Endodermal cell (in vitro differentiated cells): Measurements from ENCODE around the gene HSPG2. TPM values are rescaled to one million over a fixed set of nuclear protein-coding genes. Genes with fewer than 3 reads are reported as not detected.
A peak's percentile ranks its signal among the peaks of the same experiment; 100 is the strongest.

Experiments used
- DNase-seq: peaks from one replicate; pipeline ENCODE4 v3.0.0-alpha.2; 2017
- H3K27ac ChIP-seq: 2 replicates; pipeline ENCODE4 v1.5.1; 2013; ENCODE audit warnings: mild to moderate bottlenecking, low read depth, low read length, moderate library complexity
- H3K27me3 ChIP-seq: 2 replicates; pipeline ENCODE4 v1.6.1; 2013; ENCODE audit warnings: mild to moderate bottlenecking, low read length, moderate library complexity; ENCODE audit not compliant: insufficient read depth, control insufficient read depth, poor library complexity, severe bottlenecking
- H3K36me3 ChIP-seq: 2 replicates; pipeline ENCODE4 v1.7.0; 2013; ENCODE audit warnings: mild to moderate bottlenecking, low read length, moderate library complexity; ENCODE audit not compliant: control insufficient read depth, insufficient read depth
- H3K4me1 ChIP-seq: one replicate; pipeline ENCODE4 v1.7.0; 2013; ENCODE audit warnings: low read length; ENCODE audit not compliant: control insufficient read depth, insufficient read depth
- H3K4me3 ChIP-seq: 2 replicates; pipeline ENCODE4 v1.5.1; 2013; ENCODE audit warnings: mild to moderate bottlenecking, low read length, moderate library complexity
- H3K9ac ChIP-seq: 2 replicates; pipeline ENCODE4 v1.6.1; 2013; ENCODE audit warnings: mild to moderate bottlenecking, low read length, moderate library complexity; ENCODE audit not compliant: poor library complexity, severe bottlenecking; ENCODE audit errors: extremely low read depth
- H3K9me3 ChIP-seq: 2 replicates; pipeline ENCODE4 v1.6.1; 2013; ENCODE audit warnings: mild to moderate bottlenecking, low read length, moderate library complexity; ENCODE audit not compliant: control insufficient read depth
- H3K27ac Mint-ChIP-seq: 2 replicates; pipeline ENCODE4 v1.8.0; 2020; ENCODE audit warnings: mixed read lengths
- H3K27me3 Mint-ChIP-seq: 2 replicates; pipeline ENCODE4 v1.8.0; 2021; ENCODE audit warnings: mild to moderate bottlenecking, mixed read lengths; ENCODE audit not compliant: insufficient read depth
- H3K36me3 Mint-ChIP-seq: 2 replicates; pipeline ENCODE4 v1.8.0; 2020; ENCODE audit warnings: low read depth, mixed read lengths
- H3K4me1 Mint-ChIP-seq: 2 replicates; pipeline ENCODE4 v1.8.0; 2020; ENCODE audit warnings: mixed read lengths
- H3K4me3 Mint-ChIP-seq: 2 replicates; pipeline ENCODE4 v1.8.0; 2020; ENCODE audit warnings: mild to moderate bottlenecking, moderate library complexity, mixed read lengths
- H3K9me3 Mint-ChIP-seq: 2 replicates; pipeline ENCODE4 v1.8.0; 2020; ENCODE audit warnings: mild to moderate bottlenecking, mixed read lengths
- CTCF ChIP-seq: fragments of 200-600 bp; sonication (generic); conservative IDR thresholded peaks from 2 replicates; pipeline ENCODE4 v1.5.0; 2021; ENCODE audit warnings: antibody characterized with exemption, mild to moderate bottlenecking
- WGBS, 2 experiments: methylation state at CpG; one replicate each; pipeline versions ENCODE4 v1.1.5 to v1.1.7; 2013; ENCODE audit warnings: missing lambda C conversion rate in 2 of 2, mixed read lengths in 1 of 2; ENCODE audit not compliant: insufficient coverage in 1 of 2, insufficient read length in 1 of 2; 5-methylcytosine and 5-hydroxymethylcytosine counted together
- total RNA-seq, 2 donors: library from RNA; stranded (reverse); fragmentation: NEBNext Ultra II Directional in 1 of 2; extraction: Animal tissue kit (Norgen Biotek cat#: 25700) in 1 of 2; gene quantifications; 2 replicates in 1 of 2; 3 replicates in 1 of 2; pipeline ENCODE4 v1.2.1, GENCODE V29; 2021

Gene HSPG2
- total RNA-seq, 2 donors from 2014 or later, result 222 to 227 TPM

- 88 to 90% methylated on average over 2 to 5 of the region's 5 CpGs for WGBS, 2 experiments
- Mint-ChIP-seq H3K36me3 (peaks cover 11% of the 10 kb centered on the region), H3K27ac (peak overlapping the region; percentile 88), H3K9me3 (no peaks in the 10 kb centered on the region), H3K27me3 (no peaks in the 10 kb centered on the region), H3K4me1 (peaks cover 21% of the 10 kb centered on the region), H3K4me3 (no peak overlapping the region)
- Histone ChIP-seq H3K36me3 (peaks cover 54% of the 10 kb centered on the region), H3K27ac (peak overlapping the region; percentile 48), H3K9me3 (no peaks in the 10 kb centered on the region), H3K27me3 (no peaks in the 10 kb centered on the region), H3K4me1 (peaks cover 3% of the 10 kb centered on the region), H3K4me3 (no peak overlapping the region), H3K9ac (peak overlapping the region; percentile 25)
- DNase-seq, result no peak
- TF ChIP-seq CTCF, result no peak
Measured at GRCh38 chr1:21901473-21901847, 35.6 kb downstream of the HSPG2 start.

GRCh38 chr1:21900766-21901472 lies 36.2 kb downstream of the HSPG2 start:
- peaks cover 21% of the 10 kb centered on the region for H3K4me1 Mint-ChIP-seq
- Histone ChIP-seq H3K9me3 (no peaks in the 10 kb centered on the region), H3K4me3 (no peak overlapping the region), H3K27ac (no peak overlapping the region), H3K4me1 (peaks cover 3% of the 10 kb centered on the region), H3K36me3 (peaks cover 54% of the 10 kb centered on the region), H3K9ac (no peak overlapping the region), H3K27me3 (no peaks in the 10 kb centered on the region)
- no peaks in the 10 kb centered on the region for H3K27me3 Mint-ChIP-seq
- no peaks in the 10 kb centered on the region for H3K9me3 Mint-ChIP-seq
- peaks cover 15% of the 10 kb centered on the region for H3K36me3 Mint-ChIP-seq
- no peak overlapping the region for H3K4me3 Mint-ChIP-seq
- no peak for DNase-seq
- peak overlapping the region; percentile 52 for H3K27ac Mint-ChIP-seq
- TF ChIP-seq CTCF, result no peak
- 89 to 95% methylated on average over 10 to 13 of the region's 13 CpGs for whole genome bisulfite sequencing, 2 experiments

- H3K36me3 Mint-ChIP-seq, result peaks cover 11% of the 10 kb centered on the region
- peak overlapping the region; percentile 55 for H3K27ac ChIP-seq
- 81 to 85% methylated on average over 4 to 8 of the region's 8 CpGs for WGBS, 2 experiments
- TF ChIP-seq CTCF, result no peak
- no peaks in the 10 kb centered on the region for H3K27me3 Mint-ChIP-seq
- H3K4me1 ChIP-seq, result peaks cover 3% of the 10 kb centered on the region
- H3K9ac ChIP-seq, result no peak overlapping the region
- H3K4me3 Mint-ChIP-seq, result no peak overlapping the region
- no peaks in the 10 kb centered on the region for H3K27me3 ChIP-seq
- H3K36me3 ChIP-seq, result peaks cover 60% of the 10 kb centered on the region
- peaks cover 21% of the 10 kb centered on the region for H3K4me1 Mint-ChIP-seq
- peak overlapping the region; percentile 64 for H3K27ac Mint-ChIP-seq
- H3K9me3 Mint-ChIP-seq, result no peaks in the 10 kb centered on the region
- no peak overlapping the region for H3K4me3 ChIP-seq
- no peak for DNase-seq
- H3K9me3 ChIP-seq, result no peaks in the 10 kb centered on the region
Measured at GRCh38 chr1:21899987-21900386, 37.1 kb downstream of the HSPG2 start.
